HepG2 (cell line): ENCODE measurements around the gene SEPTIN10. TPM values are rescaled to one million over a fixed set of nuclear protein-coding genes. Genes with fewer than 3 reads are reported as not detected.

Experiments used
- ARNTL ChIP-seq: sonication (generic); formaldehyde crosslinking; IDR thresholded peaks from 2 replicates; pipeline ENCODE4 v1.4.0; 2020; ENCODE audit warnings: mild to moderate bottlenecking, missing genetic modification reagents
- ASH2L ChIP-seq: fragments of 300-600, 200-600 bp; sonication (generic); IDR thresholded peaks from 2 replicates; pipeline ENCODE4 v1.7.0; 2017; ENCODE audit warnings: low read depth, mild to moderate bottlenecking, moderate library complexity, mixed read lengths, low read length; ENCODE audit not compliant: insufficient read length
- GATAD2A ChIP-seq: IDR thresholded peaks from 2 replicates; pipeline ENCODE4 v1.6.1; 2016
- KAT8 ChIP-seq: IDR thresholded peaks from 2 replicates; pipeline ENCODE4 v1.6.1; 2016; ENCODE audit warnings: missing genetic modification reagents, missing compliant biosample characterization
- KMT2A ChIP-seq: sonication (generic); formaldehyde crosslinking; IDR thresholded peaks from 2 replicates; pipeline ENCODE4 v1.4.0; 2020; ENCODE audit warnings: missing genetic modification reagents
- MIXL1 ChIP-seq: IDR thresholded peaks from 2 replicates; pipeline ENCODE4 v1.6.1; 2016
- PRDM4 ChIP-seq: sonication (generic); formaldehyde crosslinking; IDR thresholded peaks from 2 replicates; pipeline ENCODE4 v1.9.0; 2021; ENCODE audit warnings: missing genetic modification reagents, borderline replicate concordance
- THYN1 ChIP-seq: sonication (generic); formaldehyde crosslinking; IDR thresholded peaks from 2 replicates; pipeline ENCODE4 v1.8.1; 2023; ENCODE audit warnings: low read depth, mild to moderate bottlenecking, moderate library complexity, missing genetic modification reagents, borderline replicate concordance
- ZFX ChIP-seq: sonication (generic); formaldehyde crosslinking; IDR thresholded peaks from 2 replicates; pipeline ENCODE4 v1.4.0; 2020; ENCODE audit warnings: mild to moderate bottlenecking, low read depth, missing genetic modification reagents, moderate library complexity
- ZNF160 ChIP-seq: sonication (generic); formaldehyde crosslinking; IDR thresholded peaks from 2 replicates; pipeline ENCODE4 v1.8.0; 2022; ENCODE audit warnings: mild to moderate bottlenecking, inconsistent platforms, missing genetic modification reagents
- ZNF335 ChIP-seq: sonication (generic); formaldehyde crosslinking; IDR thresholded peaks from 2 replicates; pipeline ENCODE4 v1.4.0; 2020; ENCODE audit warnings: missing genetic modification reagents
- ZNF431 ChIP-seq: sonication (generic); formaldehyde crosslinking; IDR thresholded peaks from 2 replicates; pipeline ENCODE4 v1.9.0; 2022; ENCODE audit warnings: missing genetic modification reagents, low read depth, mild to moderate bottlenecking, borderline replicate concordance
- ZNF501 ChIP-seq: sonication (generic); formaldehyde crosslinking; IDR thresholded peaks from 2 replicates; pipeline ENCODE4 v1.5.1; 2020; ENCODE audit warnings: mild to moderate bottlenecking, moderate library complexity, missing genetic modification reagents
- ZNF614 ChIP-seq: IDR thresholded peaks from 2 replicates; pipeline ENCODE4 v1.6.1; 2018; ENCODE audit warnings: missing biosample characterization, missing genetic modification reagents, inconsistent platforms, borderline replicate concordance
- ZNF7 ChIP-seq: IDR thresholded peaks from 2 replicates; pipeline ENCODE4 v1.6.1; 2016; ENCODE audit warnings: missing biosample characterization, missing genetic modification reagents
- ZNF788 ChIP-seq: sonication (generic); formaldehyde crosslinking; IDR thresholded peaks from 2 replicates; pipeline ENCODE4 v1.5.0; 2020; ENCODE audit warnings: mild to moderate bottlenecking, missing genetic modification reagents, borderline replicate concordance
- ZNF790 ChIP-seq: sonication (generic); formaldehyde crosslinking; IDR thresholded peaks from 2 replicates; pipeline ENCODE4 v1.8.0; 2022; ENCODE audit warnings: missing genetic modification reagents, mild to moderate bottlenecking, borderline replicate concordance
- polyA plus RNA-seq, 8 experiments: library from polyadenylated mRNA; depleted of rRNA in 3 of 8; stranded (reverse) in 7 of 8; unstranded in 1 of 8; fragments of >200 nt; fragmentation: Illumina TruSeq in 4 of 8; extraction: Trizol in 4 of 8; gene quantifications; 2 replicates each; pipeline versions ENCODE4 v1.2.1 to v1.2.3, GENCODE V29; 2011 to 2016; ENCODE audit warnings: low read depth in 4 of 8, missing spikeins in 1 of 8, mixed read lengths in 1 of 8; ENCODE audit not compliant: insufficient read depth in 1 of 8
- total RNA-seq, 5 experiments: library from RNA; depleted of rRNA; stranded (reverse); fragments of >200 nt; fragmentation: Illumina TruSeq; extraction: Trizol; gene quantifications; 2 replicates each; pipeline ENCODE4 v1.2.3, GENCODE V29; 2016; ENCODE audit warnings: low read depth in 1 of 5
- TF ChIP-seq, protein P1 (sequence below), 2 experiments: sonication (generic) in 1 of 2; formaldehyde crosslinking in 1 of 2; IDR thresholded peaks; 2 replicates each; pipeline versions ENCODE4 v1.4.0 to v1.6.1; 2016 to 2020; ENCODE audit warnings: borderline replicate concordance in 1 of 2, low read depth in 1 of 2, mild to moderate bottlenecking in 1 of 2, missing genetic modification reagents in 1 of 2

Gene SEPTIN10
- total and polyA plus RNA-seq, 2 of the 13 experiments (the other 11 are each of a cell fraction or from before 2014, with no cell fraction given), result 45.8 to 67.5 TPM

DNA sequence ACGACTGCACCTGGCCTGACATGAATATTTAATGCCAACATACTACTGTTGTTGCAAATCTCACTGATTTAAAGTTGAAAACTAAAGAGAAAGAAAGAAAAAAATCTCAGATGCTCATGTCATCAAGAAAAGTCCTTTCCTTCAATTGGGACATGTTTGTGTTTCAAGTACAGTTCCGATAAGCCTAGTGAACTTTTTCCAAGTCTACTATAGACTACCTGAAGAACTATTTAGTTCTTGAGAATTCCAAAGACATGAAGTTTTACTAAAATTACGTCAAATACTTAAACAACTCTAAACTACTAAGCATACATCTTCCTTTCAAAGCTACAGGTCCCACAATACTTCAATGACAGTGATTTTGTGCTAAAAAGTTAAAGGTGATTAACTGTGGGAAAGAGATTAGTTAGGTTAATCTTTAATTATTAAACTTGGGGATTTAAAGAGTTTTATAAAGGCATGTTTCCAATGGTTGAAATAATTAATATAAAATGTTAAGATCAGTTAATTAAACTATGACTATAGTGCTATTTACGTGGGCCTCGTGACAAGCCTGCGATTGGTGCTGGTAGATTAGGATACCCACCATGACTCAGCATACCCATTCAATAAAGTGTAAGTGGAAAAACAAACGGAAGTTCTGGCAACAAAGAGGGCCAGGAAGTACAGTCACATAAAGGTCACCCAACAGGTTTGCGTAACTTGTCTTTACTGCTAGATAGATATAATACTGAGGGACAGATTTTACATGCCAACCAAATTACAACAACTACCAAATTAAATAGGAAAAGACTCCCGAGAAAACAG, 55.5 kb downstream of the SEPTIN10 start (continued):
- TF ChIP-seq ZFX (peak; percentile 35; the same call in 1 of the 2 replicates), ZNF790 (CRISPR knock-in tag) (no peak), KMT2A (CRISPR knock-in tag) (no peak), ARNTL (CRISPR knock-in tag) (peak; percentile 56; the same call in 1 of the 2 replicates), ZNF335 (CRISPR knock-in tag) (peak; percentile 53; the same call in 1 of the 2 replicates), ZNF160 (CRISPR knock-in tag) (no peak), KAT8 (CRISPR knock-in tag) (peak; percentile 66), GATAD2A (peak; percentile 93), ZNF431 (no peak; the same call in 1 of the 2 replicates), THYN1 (CRISPR knock-in tag) (no peak), ZNF7 (CRISPR knock-in tag) (no peak), MIXL1 (CRISPR knock-in tag) (peak; percentile 90), ZNF501 (CRISPR knock-in tag) (no peak), ASH2L (peak; percentile 23), ZNF788 (no peak), ZNF614 (peak; percentile 86), PRDM4 (no peak)
- TF ChIP-seq, protein P1, sequence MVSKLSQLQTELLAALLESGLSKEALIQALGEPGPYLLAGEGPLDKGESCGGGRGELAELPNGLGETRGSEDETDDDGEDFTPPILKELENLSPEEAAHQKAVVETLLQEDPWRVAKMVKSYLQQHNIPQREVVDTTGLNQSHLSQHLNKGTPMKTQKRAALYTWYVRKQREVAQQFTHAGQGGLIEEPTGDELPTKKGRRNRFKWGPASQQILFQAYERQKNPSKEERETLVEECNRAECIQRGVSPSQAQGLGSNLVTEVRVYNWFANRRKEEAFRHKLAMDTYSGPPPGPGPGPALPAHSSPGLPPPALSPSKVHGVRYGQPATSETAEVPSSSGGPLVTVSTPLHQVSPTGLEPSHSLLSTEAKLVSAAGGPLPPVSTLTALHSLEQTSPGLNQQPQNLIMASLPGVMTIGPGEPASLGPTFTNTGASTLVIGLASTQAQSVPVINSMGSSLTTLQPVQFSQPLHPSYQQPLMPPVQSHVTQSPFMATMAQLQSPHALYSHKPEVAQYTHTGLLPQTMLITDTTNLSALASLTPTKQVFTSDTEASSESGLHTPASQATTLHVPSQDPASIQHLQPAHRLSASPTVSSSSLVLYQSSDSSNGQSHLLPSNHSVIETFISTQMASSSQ (IDR thresholded peaks at IDR 0.05; ENCODE audit: low read depth), result no peak
- TF ChIP-seq, protein P1 (CRISPR knock-in tag; IDR thresholded peaks at IDR 0.05; ENCODE audit: borderline replicate concordance), result peak; percentile 47; the same call in 1 of the 2 replicates
